DND-41 (cell line): ENCODE measurements around the gene MGAT5.

Experiments used
- ATAC-seq: fragments of 200-7000 bp; cut with Tn5 transposase; 3 replicates; pipeline ENCODE4 v1.9.1; 2021; ENCODE audit warnings: low read depth; ENCODE audit not compliant: insufficient read depth
- DNase-seq: peaks from one replicate; pipeline ENCODE4 v3.0.0-alpha.2; 2020
- H2AFZ ChIP-seq: 2 replicates; pipeline ENCODE4 v1.6.0; 2012; ENCODE audit warnings: low read depth, low read length
- H3K27ac ChIP-seq: 2 replicates; pipeline ENCODE4 v1.5.1; 2012; ENCODE audit warnings: low read length, inconsistent platforms
- H3K27me3 ChIP-seq: fragments of 200-600 bp; sonication (generic); 2 replicates; pipeline ENCODE4 v1.6.0; 2012; ENCODE audit warnings: low read length, mild to moderate bottlenecking, inconsistent platforms; ENCODE audit not compliant: insufficient read depth, poor library complexity
- H3K36me3 ChIP-seq: 2 replicates; pipeline ENCODE4 v1.5.1; 2012; ENCODE audit warnings: low read length, inconsistent platforms; ENCODE audit not compliant: insufficient read depth
- H3K4me1 ChIP-seq: 2 replicates; pipeline ENCODE4 v1.5.1; 2012; ENCODE audit warnings: mild to moderate bottlenecking, low read length; ENCODE audit not compliant: insufficient read depth
- H3K4me2 ChIP-seq: 2 replicates; pipeline ENCODE4 v1.6.0; 2012; ENCODE audit warnings: mild to moderate bottlenecking, moderate library complexity, low read length, inconsistent platforms; ENCODE audit not compliant: insufficient read depth
- H3K4me3 ChIP-seq, 2 experiments: fragments of 200-600 bp in 1 of 2; shearing (Covaris generic) in 1 of 2; 2 replicates each; pipeline ENCODE4 v1.5.1; 2012 to 2016; ENCODE audit warnings: inconsistent platforms in 2 of 2, low read length in 2 of 2, mild to moderate bottlenecking in 2 of 2, low read depth in 1 of 2, moderate library complexity in 1 of 2
- H3K79me2 ChIP-seq: 2 replicates; pipeline ENCODE4 v1.6.0; 2012; ENCODE audit warnings: low read length, inconsistent platforms; ENCODE audit not compliant: insufficient read depth
- H3K9ac ChIP-seq: 2 replicates; pipeline ENCODE4 v1.6.0; 2012; ENCODE audit warnings: low read depth, mild to moderate bottlenecking, inconsistent platforms, low read length, moderate library complexity
- H3K9me3 ChIP-seq: 2 replicates; pipeline ENCODE4 v1.5.1; 2012; ENCODE audit warnings: low read length, moderate library complexity, mild to moderate bottlenecking, inconsistent platforms; ENCODE audit not compliant: insufficient read depth, severe bottlenecking
- H4K20me1 ChIP-seq: 2 replicates; pipeline ENCODE4 v1.6.0; 2012; ENCODE audit warnings: low read length; ENCODE audit not compliant: insufficient read depth
- EZH2 ChIP-seq: IDR thresholded peaks from 3 replicates; pipeline ENCODE4 v1.6.1; 2012; ENCODE audit warnings: borderline replicate concordance, low read depth, mild to moderate bottlenecking, moderate library complexity, low read length, inconsistent platforms; ENCODE audit not compliant: severe bottlenecking
- TF ChIP-seq, protein P1 (sequence below): IDR thresholded peaks from 2 replicates; pipeline ENCODE4 v1.5.1; 2012; ENCODE audit warnings: borderline replicate concordance, low read length, moderate library complexity, mild to moderate bottlenecking; ENCODE audit not compliant: poor library complexity, severe bottlenecking; ENCODE audit errors: extremely low read depth

The MGAT5 gene

DNA sequence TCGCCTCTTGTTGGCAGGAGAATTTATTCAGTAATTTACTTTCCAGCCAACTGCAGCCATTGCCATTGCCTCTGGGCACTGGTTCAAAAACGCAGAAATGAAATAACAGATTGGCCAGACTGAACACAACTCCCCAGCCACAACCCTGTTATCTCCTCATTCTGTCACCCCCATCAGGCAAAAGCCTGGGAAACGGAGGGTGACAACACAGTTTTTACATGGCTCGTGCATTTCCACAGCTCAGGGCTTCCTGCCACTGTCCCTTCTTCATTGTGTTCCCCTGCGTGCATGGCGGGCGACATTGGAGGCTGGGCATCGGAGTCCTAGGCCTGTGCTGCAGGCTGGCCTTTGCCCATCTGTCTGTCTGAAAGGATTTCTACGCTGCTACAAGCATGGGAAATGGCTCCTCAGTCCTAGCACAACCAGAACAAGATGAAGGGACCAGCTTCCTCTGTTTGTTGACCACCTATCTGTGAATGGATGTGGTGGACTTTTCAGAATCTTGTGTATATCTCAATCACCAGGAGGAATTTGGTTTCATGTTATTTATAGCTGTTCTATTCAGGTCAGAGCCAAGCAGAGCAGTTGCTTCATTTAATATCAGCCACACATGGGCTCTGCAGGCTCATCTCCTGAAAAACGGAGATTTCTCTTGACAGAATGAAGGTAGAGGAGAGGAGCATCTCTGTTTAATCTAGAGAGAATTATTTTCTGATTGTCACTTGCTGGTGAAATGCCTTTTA, 107.0 kb downstream of the MGAT5 start:
- Histone ChIP-seq H3K4me1 (no peaks in the 10 kb centered on the region), H3K79me2 (no peaks in the 10 kb centered on the region), H3K4me2 (no peak overlapping the region), H3K9ac (no peak overlapping the region), H4K20me1 (no peaks in the 10 kb centered on the region), H2AFZ (no peak overlapping the region), H3K36me3 (peaks cover 51% of the 10 kb centered on the region), H3K4me3 (no peak overlapping the region), H3K27ac (no peak overlapping the region), H3K27me3 (no peaks in the 10 kb centered on the region), H3K9me3 (no peaks in the 10 kb centered on the region)
- TF ChIP-seq, protein P1, sequence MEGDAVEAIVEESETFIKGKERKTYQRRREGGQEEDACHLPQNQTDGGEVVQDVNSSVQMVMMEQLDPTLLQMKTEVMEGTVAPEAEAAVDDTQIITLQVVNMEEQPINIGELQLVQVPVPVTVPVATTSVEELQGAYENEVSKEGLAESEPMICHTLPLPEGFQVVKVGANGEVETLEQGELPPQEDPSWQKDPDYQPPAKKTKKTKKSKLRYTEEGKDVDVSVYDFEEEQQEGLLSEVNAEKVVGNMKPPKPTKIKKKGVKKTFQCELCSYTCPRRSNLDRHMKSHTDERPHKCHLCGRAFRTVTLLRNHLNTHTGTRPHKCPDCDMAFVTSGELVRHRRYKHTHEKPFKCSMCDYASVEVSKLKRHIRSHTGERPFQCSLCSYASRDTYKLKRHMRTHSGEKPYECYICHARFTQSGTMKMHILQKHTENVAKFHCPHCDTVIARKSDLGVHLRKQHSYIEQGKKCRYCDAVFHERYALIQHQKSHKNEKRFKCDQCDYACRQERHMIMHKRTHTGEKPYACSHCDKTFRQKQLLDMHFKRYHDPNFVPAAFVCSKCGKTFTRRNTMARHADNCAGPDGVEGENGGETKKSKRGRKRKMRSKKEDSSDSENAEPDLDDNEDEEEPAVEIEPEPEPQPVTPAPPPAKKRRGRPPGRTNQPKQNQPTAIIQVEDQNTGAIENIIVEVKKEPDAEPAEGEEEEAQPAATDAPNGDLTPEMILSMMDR, result no peak
- no peak for TF ChIP-seq EZH2
- DNase-seq (no peak), ATAC-seq (no peak)

DNA sequence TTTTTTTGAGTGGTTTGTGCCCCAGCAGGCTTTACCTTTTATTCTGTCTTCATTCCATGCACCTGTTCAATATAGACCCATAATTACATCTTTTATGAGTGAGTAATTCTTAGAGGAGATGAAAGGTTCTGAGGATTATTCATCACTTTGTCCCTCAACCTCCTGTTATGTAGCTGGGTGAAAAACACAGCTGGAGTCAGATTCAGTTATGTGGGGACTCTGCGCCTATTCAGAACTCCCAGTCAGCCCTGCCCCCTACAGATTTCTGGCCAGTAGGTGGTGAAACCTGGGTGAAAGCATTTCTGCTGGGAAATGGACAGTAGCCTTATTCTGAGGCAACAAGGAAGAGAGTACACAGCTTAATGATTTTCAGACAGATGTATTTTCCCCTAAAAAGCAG, 107.8 kb downstream of the MGAT5 start:
- H4K20me1 ChIP-seq, result no peaks in the 10 kb centered on the region
- no peaks in the 10 kb centered on the region for H3K27me3 ChIP-seq
- no peak overlapping the region for H3K4me3 ChIP-seq
- H3K9me3 ChIP-seq, result no peaks in the 10 kb centered on the region
- DNase-seq (no peak), ATAC-seq (no peak; the same call in 2 of the 3 replicates)
- no peak overlapping the region for H3K9ac ChIP-seq
- no peak for TF ChIP-seq EZH2
- TF ChIP-seq, protein P1, result no peak
- H3K27ac ChIP-seq, result no peak overlapping the region
- H3K4me2 ChIP-seq, result no peak overlapping the region
- H3K79me2 ChIP-seq, result no peaks in the 10 kb centered on the region
- H3K4me1 ChIP-seq, result peaks cover 4% of the 10 kb centered on the region
- H2AFZ ChIP-seq, result no peak overlapping the region
- H3K36me3 ChIP-seq, result peaks cover 48% of the 10 kb centered on the region

DNA sequence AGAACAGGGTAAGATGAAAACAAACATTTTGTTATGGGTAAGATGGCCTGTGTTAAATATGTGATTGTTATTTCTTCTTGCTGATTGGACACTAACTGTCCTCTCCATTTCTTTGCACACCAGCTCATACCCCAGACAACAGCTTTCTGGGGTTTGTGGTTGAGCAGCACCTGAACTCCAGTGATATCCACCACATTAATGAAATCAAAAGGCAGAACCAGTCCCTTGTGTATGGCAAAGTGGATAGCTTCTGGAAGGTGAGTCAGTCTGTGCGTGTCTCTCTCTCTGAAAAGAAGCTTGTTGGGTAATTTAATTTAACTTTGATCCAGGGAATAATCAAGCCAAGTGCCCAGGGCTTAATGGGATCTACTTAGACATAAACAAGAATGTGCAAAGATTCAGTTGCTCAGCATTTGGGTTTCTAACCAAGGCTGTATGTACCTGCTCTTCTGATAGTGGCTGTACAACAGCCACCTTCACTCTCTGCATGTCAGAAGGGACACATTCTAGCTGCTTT, 108.3 kb downstream of the MGAT5 start:
- no peak overlapping the region for H3K9ac ChIP-seq
- H3K27ac ChIP-seq, result no peak overlapping the region
- H3K4me2 ChIP-seq, result no peak overlapping the region
- no peak overlapping the region for H2AFZ ChIP-seq
- no peak overlapping the region for H3K4me3 ChIP-seq
- peaks cover 48% of the 10 kb centered on the region for H3K36me3 ChIP-seq
- DNase-seq (no peak), ATAC-seq (peak; percentile 65; the same call in 2 of the 3 replicates)
- peaks cover 10% of the 10 kb centered on the region for H3K4me1 ChIP-seq
- H4K20me1 ChIP-seq, result peaks cover 2% of the 10 kb centered on the region; the same call in 1 of the 2 replicates
- no peaks in the 10 kb centered on the region for H3K27me3 ChIP-seq
- no peaks in the 10 kb centered on the region for H3K9me3 ChIP-seq
- H3K79me2 ChIP-seq, result no peaks in the 10 kb centered on the region
- TF ChIP-seq, protein P1, result no peak
